SK-N-SH treated with all-trans-retinoic acid at 6 μM for 48 hours (cell line): ENCODE measurements around the gene TEAD3.
A peak's percentile ranks its signal among the peaks of the same experiment; 100 is the strongest.

Source experiments
- ATAC-seq: fragments of 200-7000 bp; cut with Tn5 transposase; 3 replicates; pipeline ENCODE4 v1.9.1; 2020; ENCODE audit warnings: mild to moderate bottlenecking, moderate library complexity
- ARNTL ChIP-seq: fragments of 450-650 bp; formaldehyde crosslinking; IDR thresholded peaks from 2 replicates; pipeline ENCODE4 v1.5.0; 2020; ENCODE audit warnings: low read depth, mild to moderate bottlenecking, moderate library complexity, borderline replicate concordance
- BACH2 ChIP-seq: fragments of 250-450 bp; sonication (Bioruptor Pico); IDR thresholded peaks from 2 replicates; pipeline ENCODE4 v1.9.0; 2021; ENCODE audit warnings: mild to moderate bottlenecking, borderline replicate concordance
- CREB5 ChIP-seq: fragments of 250-450 bp; sonication (Bioruptor Pico); IDR thresholded peaks from 2 replicates; pipeline ENCODE4 v1.5.1; 2020; ENCODE audit warnings: low read depth, mild to moderate bottlenecking, moderate library complexity
- CSDC2 ChIP-seq: fragments of 250-450 bp; sonication (Bioruptor Pico); IDR thresholded peaks from 2 replicates; pipeline ENCODE4 v1.5.0; 2020; ENCODE audit warnings: mild to moderate bottlenecking, moderate library complexity
- CSRNP3 ChIP-seq: fragments of 250-450 bp; sonication (Bioruptor Pico); IDR thresholded peaks from 2 replicates; pipeline ENCODE4 v1.5.1; 2021; ENCODE audit warnings: mild to moderate bottlenecking, moderate library complexity
- ESRRG ChIP-seq: fragments of 250-450 bp; sonication (Bioruptor Pico); IDR thresholded peaks from 2 replicates; pipeline ENCODE4 v1.6.1; 2021; ENCODE audit warnings: mild to moderate bottlenecking
- ISL1 ChIP-seq: fragments of 250-450 bp; sonication (Bioruptor Pico); IDR thresholded peaks from 2 replicates; pipeline ENCODE4 v2.1.2; 2022; ENCODE audit warnings: mild to moderate bottlenecking, moderate library complexity
- OSR1 ChIP-seq: fragments of 250-450 bp; sonication (Bioruptor Pico); IDR thresholded peaks from 2 replicates; pipeline ENCODE4 v1.8.0; 2022; ENCODE audit warnings: moderate library complexity, mild to moderate bottlenecking, inconsistent platforms
- POU6F1 ChIP-seq: fragments of 250-450 bp; sonication (Bioruptor Pico); IDR thresholded peaks from 2 replicates; pipeline ENCODE4 v1.8.0; 2021; ENCODE audit warnings: low read depth, mild to moderate bottlenecking, moderate library complexity, borderline replicate concordance
- PPARA ChIP-seq: fragments of 250-450 bp; sonication (Bioruptor Pico); IDR thresholded peaks from 2 replicates; pipeline ENCODE4 v1.5.0; 2020; ENCODE audit warnings: mild to moderate bottlenecking, borderline replicate concordance
- RARB ChIP-seq: fragments of 250-450 bp; sonication (Bioruptor Pico); IDR thresholded peaks from 2 replicates; pipeline ENCODE4 v1.8.0; 2021; ENCODE audit warnings: mild to moderate bottlenecking, moderate library complexity
- SNAI2 ChIP-seq: fragments of 250-450 bp; sonication (Bioruptor Pico); IDR thresholded peaks from 2 replicates; pipeline ENCODE4 v1.5.0; 2020; ENCODE audit warnings: mild to moderate bottlenecking, moderate library complexity
- TCF4 ChIP-seq: fragments of 250-450 bp; sonication (Bioruptor Pico); IDR thresholded peaks from 2 replicates; pipeline ENCODE4 v1.8.0; 2021; ENCODE audit warnings: mild to moderate bottlenecking, moderate library complexity, borderline replicate concordance
- TOX ChIP-seq: fragments of 250-450 bp; sonication (Bioruptor Pico); IDR thresholded peaks from 2 replicates; pipeline ENCODE4 v1.8.0; 2021; ENCODE audit warnings: mild to moderate bottlenecking, moderate library complexity, borderline replicate concordance
- TSHZ2 ChIP-seq: fragments of 250-450 bp; sonication (Bioruptor Pico); IDR thresholded peaks from 2 replicates; pipeline ENCODE4 v1.5.0; 2020; ENCODE audit warnings: mild to moderate bottlenecking, moderate library complexity
- ZFP3 ChIP-seq: fragments of 250-450 bp; sonication (Bioruptor Pico); IDR thresholded peaks from 2 replicates; pipeline ENCODE4 v1.5.0; 2020; ENCODE audit warnings: mild to moderate bottlenecking, moderate library complexity
- ZFP30 ChIP-seq: fragments of 450-650 bp; formaldehyde crosslinking; IDR thresholded peaks from 2 replicates; pipeline ENCODE4 v1.5.0; 2022; ENCODE audit warnings: mild to moderate bottlenecking, moderate library complexity
- ZNF565 ChIP-seq: fragments of 450-650 bp; formaldehyde crosslinking; conservative IDR thresholded peaks from 2 replicates; pipeline ENCODE4 v1.5.0; 2020; ENCODE audit warnings: low read depth, mild to moderate bottlenecking, moderate library complexity
- ZNF70 ChIP-seq: fragments of 450-650 bp; formaldehyde crosslinking; IDR thresholded peaks from 2 replicates; pipeline ENCODE4 v1.5.0; 2020; ENCODE audit warnings: mild to moderate bottlenecking, moderate library complexity
- ZNF8 ChIP-seq: fragments of 450-650 bp; formaldehyde crosslinking; IDR thresholded peaks from 2 replicates; pipeline ENCODE4 v1.5.0; 2020; ENCODE audit warnings: mild to moderate bottlenecking, moderate library complexity

Gene TEAD3

GRCh38 chr6:35485402-35485877 is 11.4 kb downstream of the TEAD3 start:
- TF ChIP-seq POU6F1 (CRISPR knock-in tag) = no peak
- no peak for TF ChIP-seq ZNF8 (CRISPR knock-in tag)
- TF ChIP-seq ISL1 (CRISPR knock-in tag) = no peak
- no peak for TF ChIP-seq ZFP30 (CRISPR knock-in tag)
- no peak for TF ChIP-seq ARNTL
- no peak for TF ChIP-seq ZNF70 (CRISPR knock-in tag)
- no peak for TF ChIP-seq OSR1
- no peak for TF ChIP-seq CSDC2
- TF ChIP-seq RARB (CRISPR knock-in tag) = no peak
- peak; percentile 60 for ATAC-seq

GRCh38 chr6:35484921-35485392 is 11.9 kb downstream of the TEAD3 start:
- peak; percentile 15; the same call in 2 of the 3 replicates for ATAC-seq

More at GRCh38 chr6:35484921-35485392, 11.9 kb downstream of the TEAD3 start:
- no peak for TF ChIP-seq ZNF565 (CRISPR knock-in tag)
- TF ChIP-seq ZNF8 (CRISPR knock-in tag) = no peak
- no peak for TF ChIP-seq ZFP30 (CRISPR knock-in tag)
- TF ChIP-seq ZNF70 (CRISPR knock-in tag) = no peak
- no peak for TF ChIP-seq RARB (CRISPR knock-in tag)
- TF ChIP-seq CSDC2 = no peak
- TF ChIP-seq TSHZ2 = no peak
- no peak for TF ChIP-seq CSRNP3 (CRISPR knock-in tag)
- no peak for TF ChIP-seq POU6F1 (CRISPR knock-in tag)
- no peak for TF ChIP-seq TCF4 (CRISPR knock-in tag)
- no peak for TF ChIP-seq ESRRG (CRISPR knock-in tag)
- no peak for TF ChIP-seq ISL1 (CRISPR knock-in tag)
- no peak for TF ChIP-seq PPARA (CRISPR knock-in tag)
- TF ChIP-seq ZFP3 = no peak
- no peak for TF ChIP-seq OSR1
- TF ChIP-seq SNAI2 (CRISPR knock-in tag) = no peak
- no peak for TF ChIP-seq BACH2 (CRISPR knock-in tag)
- TF ChIP-seq CREB5 (CRISPR knock-in tag) = no peak
- no peak for TF ChIP-seq ARNTL
- no peak for TF ChIP-seq TOX (CRISPR knock-in tag)
- TF ChIP-seq, all 23 proteins: peak for 0
